Prostate gland (tissue), 2 donors: ENCODE measurements around the gene PUS10. TPM values are rescaled to one million over a fixed set of nuclear protein-coding genes. Genes with fewer than 3 reads are reported as not detected.

ENCODE experiments used
- DNase-seq: peaks from one replicate; pipeline ENCODE4 v3.0.0-alpha.2; 2019; ENCODE audit warnings: low spot score
- H3K27ac ChIP-seq, 2 donors: fragments of 200-600 bp; sonication (generic); 2 replicates each; pipeline ENCODE4 v1.5.1; 2017 to 2019
- H3K27me3 ChIP-seq: fragments of 200-600 bp; sonication (generic); replicated peaks from 2 replicates; pipeline ENCODE4 v1.5.1; 2019; ENCODE audit not compliant: insufficient read depth
- H3K36me3 ChIP-seq, 2 donors: fragments of 200-600 bp; sonication (generic); 1 replicate in 1 of 2; 2 replicates in 1 of 2; pipeline versions ENCODE4 v1.5.1 to v1.8.1; 2017 to 2019
- H3K4me1 ChIP-seq: fragments of 200-600 bp; sonication (generic); replicated peaks from 2 replicates; pipeline ENCODE4 v1.5.1; 2019
- H3K4me3 ChIP-seq, 2 donors: fragments of 200-600 bp; sonication (generic); 2 replicates each; pipeline ENCODE4 v1.5.1; 2017 to 2019
- H3K9me3 ChIP-seq: fragments of 200-600 bp; sonication (generic); 2 replicates; pipeline ENCODE4 v1.5.1; 2017
- CTCF ChIP-seq, 4 experiments: fragments of 200-600 bp in 2 of 4; fragments of 450-650 bp in 2 of 4; sonication (generic) in 2 of 4; IDR thresholded peaks; 1 replicate in 3 of 4; 2 replicates in 1 of 4; pipeline ENCODE4 v1.5.1; 2016 to 2019; ENCODE audit warnings: antibody characterized with exemption in 4 of 4, mild to moderate bottlenecking in 2 of 4, moderate library complexity in 2 of 4
- POLR2A ChIP-seq: fragments of 450-650 bp; IDR thresholded peaks from one replicate; pipeline ENCODE4 v1.6.1; 2016; ENCODE audit warnings: antibody characterized with exemption, mild to moderate bottlenecking
- POLR2AphosphoS5 ChIP-seq: sonication (generic); formaldehyde crosslinking; IDR thresholded peaks from one replicate; pipeline ENCODE4 v1.6.1; 2017; ENCODE audit warnings: antibody characterized with exemption
- WGBS: methylation state at CpG from one replicate; pipeline ENCODE4 v1.1.5; 2018; 5-methylcytosine and 5-hydroxymethylcytosine counted together
- intact Hi-C: fragments of 100-400 bp; cut with DNase I; formaldehyde crosslinking; loops from one replicate; pipeline ENCODE4 v1.14.2; 2022
- total RNA-seq, 2 donors: library from RNA; depleted of rRNA; stranded (reverse); fragments of >200 nt; gene quantifications; one replicate each; pipeline ENCODE4 v1.1.0, GENCODE V29; 2016

Gene PUS10
- total RNA-seq, 2 donors from 2014 or later: 5.6 to 10.1 TPM

- Histone ChIP-seq H3K4me3 (no peak overlapping the region), H3K27me3 (no peaks in the 10 kb centered on the region), H3K4me1 (no peaks in the 10 kb centered on the region), H3K36me3 (no peaks in the 10 kb centered on the region), H3K9me3 (no peaks in the 10 kb centered on the region), H3K27ac (no peak overlapping the region)
- intact Hi-C loops: no loop called here
- TF ChIP-seq POLR2A (no peak), CTCF (IDR thresholded peaks at IDR 0.05) (no peak), POLR2AphosphoS5 (no peak)
- WGBS: 85% methylated on average over 1 of the region's 1 CpG
- no peak for DNase-seq
Observed at GRCh38 chr2:60977562-60977895, 40.5 kb downstream of the PUS10 start.

DNA sequence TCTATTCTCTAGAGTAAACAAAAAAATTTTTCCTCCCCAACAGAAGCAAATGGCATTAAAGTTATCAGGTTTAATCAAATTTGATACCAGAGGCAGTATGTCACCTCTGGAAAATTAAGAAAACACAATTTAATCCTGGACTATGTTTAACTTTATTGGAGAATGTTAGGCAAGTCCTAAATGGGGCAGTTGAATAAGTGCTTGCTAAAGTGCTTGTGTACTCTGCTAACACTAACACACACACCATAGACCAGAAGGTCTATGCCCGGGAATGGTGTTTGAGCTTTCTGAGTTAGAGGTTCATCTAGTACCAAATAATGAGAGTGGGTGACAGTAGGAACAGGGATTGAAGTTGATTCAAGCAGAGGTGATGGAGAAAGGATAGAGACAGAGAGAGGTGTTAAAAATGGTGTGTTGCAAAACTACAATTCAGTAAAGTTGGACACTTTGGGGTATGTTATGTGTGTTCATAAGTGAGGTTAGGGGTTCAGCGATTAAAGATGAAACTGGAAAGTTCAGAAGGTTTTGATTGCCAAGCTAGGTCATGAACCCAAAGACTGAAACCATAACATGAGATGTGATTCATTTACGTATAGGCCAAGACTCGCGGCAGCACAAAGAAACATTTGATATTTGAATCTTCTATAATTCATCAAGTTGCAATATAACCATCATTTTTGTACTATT is 41.0 kb downstream of the PUS10 start:
- H3K4me1 ChIP-seq: no peaks in the 10 kb centered on the region
- H3K9me3 ChIP-seq: no peaks in the 10 kb centered on the region
- H3K36me3 ChIP-seq: no peaks in the 10 kb centered on the region
- no peak for TF ChIP-seq POLR2A
- TF ChIP-seq CTCF (IDR thresholded peaks at IDR 0.05): no peak
- no peak for TF ChIP-seq POLR2AphosphoS5
- no peaks in the 10 kb centered on the region for H3K27me3 ChIP-seq
- intact Hi-C loops: no loop called here
- 52% methylated on average over 5 of the region's 5 CpGs for WGBS
- no peak overlapping the region for H3K27ac ChIP-seq
- no peak for DNase-seq
- no peak overlapping the region for H3K4me3 ChIP-seq

- no peak for DNase-seq
- 58% methylated on average over 3 of the region's 3 CpGs for WGBS
- no peak for TF ChIP-seq CTCF (IDR thresholded peaks at IDR 0.05)
- no peak for TF ChIP-seq POLR2AphosphoS5
- TF ChIP-seq POLR2A: no peak
- H3K27me3 ChIP-seq: no peaks in the 10 kb centered on the region
- no peaks in the 10 kb centered on the region for H3K9me3 ChIP-seq
- intact Hi-C loops: no loop called here
- no peak overlapping the region for H3K27ac ChIP-seq
- no peak overlapping the region for H3K4me3 ChIP-seq
- H3K4me1 ChIP-seq: no peaks in the 10 kb centered on the region
- H3K36me3 ChIP-seq: no peaks in the 10 kb centered on the region
Observed at GRCh38 chr2:60976256-60976850, 41.7 kb downstream of the PUS10 start.

DNA sequence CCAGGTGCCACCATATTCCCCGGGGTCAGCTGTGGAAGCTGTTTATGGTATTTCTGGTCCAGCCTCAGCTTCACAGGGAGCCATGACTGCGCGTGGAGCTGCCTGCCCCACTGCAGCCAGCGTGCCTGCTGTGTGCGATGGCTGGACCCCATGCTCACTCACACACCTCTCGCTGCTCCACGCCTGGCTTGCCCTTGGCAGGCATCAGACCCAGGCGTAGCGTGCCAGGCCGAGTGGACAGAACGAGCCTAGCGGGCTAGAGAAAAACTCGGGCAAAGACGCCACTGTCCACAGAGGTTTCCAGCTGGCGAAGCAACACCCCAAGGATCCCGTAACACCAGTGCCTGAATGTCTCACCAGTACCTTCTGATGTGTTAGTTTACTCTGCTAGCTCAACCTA is 43.4 kb downstream of the PUS10 start:
- no peaks in the 10 kb centered on the region for H3K9me3 ChIP-seq
- TF ChIP-seq POLR2AphosphoS5: no peak
- TF ChIP-seq POLR2A: no peak
- no peak for TF ChIP-seq CTCF (IDR thresholded peaks at IDR 0.05)
- H3K27ac ChIP-seq: no peak overlapping the region
- DNase-seq: no peak
- H3K4me1 ChIP-seq: no peaks in the 10 kb centered on the region
- intact Hi-C loops: no loop called here
- H3K4me3 ChIP-seq: no peak overlapping the region
- whole genome bisulfite sequencing: 95% methylated on average over 16 of the region's 16 CpGs
- no peaks in the 10 kb centered on the region for H3K27me3 ChIP-seq
- no peaks in the 10 kb centered on the region for H3K36me3 ChIP-seq

- TF ChIP-seq CTCF (IDR thresholded peaks at IDR 0.05) (no peak), POLR2AphosphoS5 (no peak), POLR2A (no peak)
- Histone ChIP-seq H3K4me1 (no peaks in the 10 kb centered on the region), H3K9me3 (no peaks in the 10 kb centered on the region), H3K27me3 (no peaks in the 10 kb centered on the region), H3K36me3 (no peaks in the 10 kb centered on the region), H3K4me3 (no peak overlapping the region), H3K27ac (no peak overlapping the region)
- intact Hi-C loops: no loop called here
- 84% methylated on average over 5 of the region's 5 CpGs for WGBS
- DNase-seq: no peak
Observed at GRCh38 chr2:60973705-60974104, 44.4 kb downstream of the PUS10 start.
